Fibroblast of villous mesenchyme (primary cell): ENCODE results near the gene NUDT15. TPM values are rescaled to one million over a fixed set of nuclear protein-coding genes. Genes with fewer than 3 reads are reported as not detected.

Experiments
- DNase-seq: peaks from one replicate; pipeline ENCODE4 v3.0.0-alpha.2; 2010; ENCODE audit warnings: low read depth
- H3K4me3 ChIP-seq: 2 replicates; pipeline ENCODE4 v1.5.1; 2011; ENCODE audit warnings: low read depth, mild to moderate bottlenecking, low read length
- CTCF ChIP-seq: IDR thresholded peaks from 2 replicates; pipeline ENCODE4 v1.5.1; 2012; ENCODE audit warnings: low read depth, mild to moderate bottlenecking, low read length; ENCODE audit not compliant: insufficient read depth
- total RNA-seq: library from RNA; depleted of rRNA; stranded (reverse); fragments of >200 nt; gene quantifications from 2 replicates; pipeline ENCODE4 v1.2.3, GENCODE V29; 2012

Gene NUDT15
- total RNA-seq, 1 donor: 23.7 TPM

- peak; percentile 28 for DNase-seq
- no peak for TF ChIP-seq CTCF
- no peak overlapping the region for H3K4me3 ChIP-seq
Observed at GRCh38 chr13:48066310-48066989, 28.9 kb downstream of the NUDT15 start.

GRCh38 chr13:48068036-48068435 lies 30.5 kb downstream of the NUDT15 start:
- no peak overlapping the region for H3K4me3 ChIP-seq
- TF ChIP-seq CTCF: no peak
- DNase-seq: no peak

GRCh38 chr13:48068952-48069351 lies 31.4 kb downstream of the NUDT15 start:
- TF ChIP-seq CTCF: no peak
- H3K4me3 ChIP-seq: no peak overlapping the region
- DNase-seq: no peak

- TF ChIP-seq CTCF: no peak
- no peak for DNase-seq
- H3K4me3 ChIP-seq: no peak overlapping the region
Observed at GRCh38 chr13:48069573-48069972, 32.0 kb downstream of the NUDT15 start.

- no peak for TF ChIP-seq CTCF
- no peak overlapping the region for H3K4me3 ChIP-seq
- no peak for DNase-seq
Observed at GRCh38 chr13:48070942-48071341, 33.4 kb downstream of the NUDT15 start.

- no peak overlapping the region for H3K4me3 ChIP-seq
- no peak for DNase-seq
- TF ChIP-seq CTCF: no peak
Observed at GRCh38 chr13:48072304-48072703, 34.8 kb downstream of the NUDT15 start.

GRCh38 chr13:48072787-48073186 lies 35.3 kb downstream of the NUDT15 start:
- H3K4me3 ChIP-seq: no peak overlapping the region
- no peak for TF ChIP-seq CTCF
- DNase-seq: no peak
